Mesendoderm (in vitro differentiated cells): ENCODE data around the gene MAP1S.

Experiments
- DNase-seq: peaks from one replicate; pipeline ENCODE4 v3.0.0; 2013
- H2AK5ac ChIP-seq: 2 replicates; pipeline ENCODE4 v1.6.1; 2013; ENCODE audit warnings: low read length, inconsistent platforms
- H2BK120ac ChIP-seq: 2 replicates; pipeline ENCODE4 v1.6.1; 2013; ENCODE audit warnings: low read depth, mild to moderate bottlenecking, low read length, moderate library complexity, mixed read lengths
- H2BK15ac ChIP-seq: replicated peaks from 2 replicates; pipeline ENCODE4 v1.6.1; 2013; ENCODE audit warnings: low read depth, mild to moderate bottlenecking, moderate library complexity
- H2BK5ac ChIP-seq: 2 replicates; pipeline ENCODE4 v1.6.1; 2013; ENCODE audit warnings: low read length, inconsistent platforms
- H3K18ac ChIP-seq: 2 replicates; pipeline ENCODE4 v1.6.1; 2013; ENCODE audit warnings: mild to moderate bottlenecking, low read length, mixed read lengths
- H3K23ac ChIP-seq: one replicate; pipeline ENCODE4 v1.6.1; 2013; ENCODE audit warnings: low read length
- H3K27ac ChIP-seq: 2 replicates; pipeline ENCODE4 v1.5.1; 2013; ENCODE audit warnings: low read depth, mild to moderate bottlenecking, inconsistent platforms, low read length, moderate library complexity
- H3K27me3 ChIP-seq: 2 replicates; pipeline ENCODE4 v1.6.1; 2013; ENCODE audit warnings: low read length, control low read depth, mild to moderate bottlenecking, inconsistent platforms; ENCODE audit not compliant: insufficient read depth, poor library complexity
- H3K36me3 ChIP-seq: 2 replicates; pipeline ENCODE4 v1.6.1; 2013; ENCODE audit warnings: low read length, inconsistent platforms; ENCODE audit not compliant: control insufficient read depth, insufficient read depth
- H3K4ac ChIP-seq: one replicate; pipeline ENCODE4 v1.6.1; 2013; ENCODE audit warnings: low read depth, mild to moderate bottlenecking, low read length, moderate library complexity
- H3K4me1 ChIP-seq: 2 replicates; pipeline ENCODE4 v1.6.1; 2013; ENCODE audit warnings: low read depth, low read length, inconsistent platforms; ENCODE audit not compliant: control insufficient read depth
- H3K4me2 ChIP-seq: 2 replicates; pipeline ENCODE4 v1.6.1; 2013; ENCODE audit warnings: low read length
- H3K4me3 ChIP-seq: 2 replicates; pipeline ENCODE4 v1.5.1; 2013; ENCODE audit warnings: mild to moderate bottlenecking, low read length
- H3K56ac ChIP-seq: one replicate; pipeline ENCODE4 v1.6.1; 2013; ENCODE audit warnings: low read length
- H3K79me1 ChIP-seq: 2 replicates; pipeline ENCODE4 v1.6.1; 2013; ENCODE audit warnings: low read length, inconsistent platforms
- H3K79me2 ChIP-seq: 2 replicates; pipeline ENCODE4 v1.6.1; 2013; ENCODE audit warnings: mild to moderate bottlenecking, low read length; ENCODE audit not compliant: control insufficient read depth, insufficient read depth
- H3K9ac ChIP-seq: 2 replicates; pipeline ENCODE4 v1.6.1; 2013; ENCODE audit warnings: low read length, inconsistent platforms
- H4K5ac ChIP-seq: one replicate; pipeline ENCODE4 v1.6.1; 2013; ENCODE audit warnings: low read length
- H4K8ac ChIP-seq: one replicate; pipeline ENCODE4 v1.6.1; 2013; ENCODE audit warnings: low read depth, mild to moderate bottlenecking, control low read depth, low read length, moderate library complexity
- WGBS: extraction: QIAGEN DNeasy Blood & Tissue Kit; methylation state at CpG from one replicate; pipeline ENCODE4 v1.1.7; 2013; ENCODE audit warnings: low lambda C conversion rate, missing lambda C conversion rate; ENCODE audit not compliant: insufficient coverage; ENCODE audit errors: extremely low coverage; 5-methylcytosine and 5-hydroxymethylcytosine counted together

The MAP1S gene

GRCh38 chr19:17743874-17744580 lies 24.7 kb downstream of the MAP1S start:
- Histone ChIP-seq H3K18ac (no peak overlapping the region), H3K4me2 (no peak overlapping the region), H2BK120ac (no peak overlapping the region), H3K27ac (no peak overlapping the region), H3K56ac (no peak overlapping the region), H3K79me1 (no peaks in the 10 kb centered on the region), H3K4me1 (no peaks in the 10 kb centered on the region), H3K36me3 (no peaks in the 10 kb centered on the region), H3K9ac (no peak overlapping the region), H3K4me3 (no peak overlapping the region), H3K4ac (no peak overlapping the region), H2BK5ac (no peak overlapping the region), H4K5ac (no peak overlapping the region), H3K27me3 (no peaks in the 10 kb centered on the region), H3K79me2 (no peaks in the 10 kb centered on the region), H3K23ac (no peak overlapping the region), H4K8ac (no peak overlapping the region), H2BK15ac (no peak overlapping the region), H2AK5ac (no peak overlapping the region)
- peak; percentile 70 for DNase-seq
- WGBS, result no CpG with 5 or more reads among the region's 6 CpGs

- DNase-seq, result peak; percentile 96
- H4K5ac ChIP-seq, result no peak overlapping the region
- no CpG with 5 or more reads among the region's 75 CpGs for WGBS
Measured at GRCh38 chr19:17747205-17748098, 28.2 kb downstream of the MAP1S start.

GRCh38 chr19:17748884-17749638 lies 29.8 kb downstream of the MAP1S start:
- Histone ChIP-seq H3K23ac (no peak overlapping the region), H3K56ac (no peak overlapping the region), H3K9ac (no peak overlapping the region), H2AK5ac (no peak overlapping the region), H3K18ac (no peak overlapping the region), H2BK15ac (no peak overlapping the region), H2BK120ac (no peak overlapping the region), H3K4ac (no peak overlapping the region), H3K4me1 (no peaks in the 10 kb centered on the region), H4K5ac (no peak overlapping the region), H3K36me3 (no peaks in the 10 kb centered on the region), H3K27ac (no peak overlapping the region), H3K27me3 (no peaks in the 10 kb centered on the region), H4K8ac (no peak overlapping the region), H3K4me3 (no peak overlapping the region), H3K79me2 (no peaks in the 10 kb centered on the region), H3K4me2 (no peak overlapping the region), H2BK5ac (no peak overlapping the region), H3K79me1 (no peaks in the 10 kb centered on the region)
- no peak for DNase-seq
- no CpG with 5 or more reads among the region's 6 CpGs for WGBS

More at GRCh38 chr19:17747205-17748098, 28.2 kb downstream of the MAP1S start:
- H3K4ac ChIP-seq, result no peak overlapping the region
- no peak overlapping the region for H2BK15ac ChIP-seq
- H3K9ac ChIP-seq, result peak overlapping the region; percentile 64
- no peak overlapping the region for H3K27ac ChIP-seq
- H2BK120ac ChIP-seq, result no peak overlapping the region
- H4K8ac ChIP-seq, result no peak overlapping the region
- no peak overlapping the region for H2BK5ac ChIP-seq
- H3K79me1 ChIP-seq, result no peaks in the 10 kb centered on the region
- no peaks in the 10 kb centered on the region for H3K27me3 ChIP-seq
- no peak overlapping the region for H2AK5ac ChIP-seq
- no peak overlapping the region for H3K23ac ChIP-seq
- no peak overlapping the region for H3K18ac ChIP-seq
- no peaks in the 10 kb centered on the region for H3K36me3 ChIP-seq
- no peaks in the 10 kb centered on the region for H3K79me2 ChIP-seq
- H3K4me1 ChIP-seq, result no peaks in the 10 kb centered on the region
- peak overlapping the region; percentile 73 for H3K4me2 ChIP-seq
- H3K56ac ChIP-seq, result peak overlapping the region; percentile 83
- H3K4me3 ChIP-seq, result peak overlapping the region; percentile 56

GRCh38 chr19:17749912-17750317 lies 30.6 kb downstream of the MAP1S start:
- H3K27me3 ChIP-seq, result no peaks in the 10 kb centered on the region
- H4K5ac ChIP-seq, result no peak overlapping the region
- no peak overlapping the region for H2AK5ac ChIP-seq
- H2BK5ac ChIP-seq, result no peak overlapping the region
- no peak overlapping the region for H3K56ac ChIP-seq
- no peaks in the 10 kb centered on the region for H3K79me1 ChIP-seq
- H3K79me2 ChIP-seq, result no peaks in the 10 kb centered on the region
- no CpG with 5 or more reads among the region's 8 CpGs for WGBS
- no peaks in the 10 kb centered on the region for H3K36me3 ChIP-seq
- H3K4me3 ChIP-seq, result no peak overlapping the region
- no peak for DNase-seq
- no peak overlapping the region for H3K18ac ChIP-seq
- no peak overlapping the region for H3K27ac ChIP-seq
- no peak overlapping the region for H3K23ac ChIP-seq
- H3K4me1 ChIP-seq, result no peaks in the 10 kb centered on the region
- no peak overlapping the region for H3K4ac ChIP-seq
- H2BK120ac ChIP-seq, result no peak overlapping the region
- H2BK15ac ChIP-seq, result no peak overlapping the region
- no peak overlapping the region for H4K8ac ChIP-seq
- no peak overlapping the region for H3K9ac ChIP-seq
- no peak overlapping the region for H3K4me2 ChIP-seq

- no peak within 1 kb of the TSS for H3K9ac ChIP-seq
- no peak within 1 kb of the TSS for H3K4me2 ChIP-seq
- no peak within 1 kb of the TSS for H2BK15ac ChIP-seq
- H3K27me3 ChIP-seq, result no peaks in the 10 kb centered on the region
- no peak within 1 kb of the TSS for H2AK5ac ChIP-seq
- H3K79me1 ChIP-seq, result no peaks in the 10 kb centered on the region
- no peak within 1 kb of the TSS for H3K56ac ChIP-seq
- H3K18ac ChIP-seq, result no peak within 1 kb of the TSS
- no peak within 1 kb of the TSS for H4K5ac ChIP-seq
- DNase-seq, result no peak
- H4K8ac ChIP-seq, result no peak within 1 kb of the TSS
- no peaks in the 10 kb centered on the region for H3K36me3 ChIP-seq
- no peak within 1 kb of the TSS for H2BK5ac ChIP-seq
- H3K23ac ChIP-seq, result no peak within 1 kb of the TSS
- H3K79me2 ChIP-seq, result no peaks in the 10 kb centered on the region
- no peak within 1 kb of the TSS for H3K4ac ChIP-seq
- no CpG with 5 or more reads among the region's 28 CpGs for WGBS
- H3K4me3 ChIP-seq, result no peak within 1 kb of the TSS
- no peak within 1 kb of the TSS for H2BK120ac ChIP-seq
- no peak within 1 kb of the TSS for H3K27ac ChIP-seq
- no peaks in the 10 kb centered on the region for H3K4me1 ChIP-seq
Measured at GRCh38 chr19:17751103-17751911, 32.0 kb downstream of the MAP1S start, which contains the start of gene FCHO1. FCHO1 (plus strand) TSS chr19:17751477; CDS start chr19:17755165, 3,688 bp downstream.
